Measurements from ENCODE around the gene COA8.

- TF ChIP-seq, protein P1, sequence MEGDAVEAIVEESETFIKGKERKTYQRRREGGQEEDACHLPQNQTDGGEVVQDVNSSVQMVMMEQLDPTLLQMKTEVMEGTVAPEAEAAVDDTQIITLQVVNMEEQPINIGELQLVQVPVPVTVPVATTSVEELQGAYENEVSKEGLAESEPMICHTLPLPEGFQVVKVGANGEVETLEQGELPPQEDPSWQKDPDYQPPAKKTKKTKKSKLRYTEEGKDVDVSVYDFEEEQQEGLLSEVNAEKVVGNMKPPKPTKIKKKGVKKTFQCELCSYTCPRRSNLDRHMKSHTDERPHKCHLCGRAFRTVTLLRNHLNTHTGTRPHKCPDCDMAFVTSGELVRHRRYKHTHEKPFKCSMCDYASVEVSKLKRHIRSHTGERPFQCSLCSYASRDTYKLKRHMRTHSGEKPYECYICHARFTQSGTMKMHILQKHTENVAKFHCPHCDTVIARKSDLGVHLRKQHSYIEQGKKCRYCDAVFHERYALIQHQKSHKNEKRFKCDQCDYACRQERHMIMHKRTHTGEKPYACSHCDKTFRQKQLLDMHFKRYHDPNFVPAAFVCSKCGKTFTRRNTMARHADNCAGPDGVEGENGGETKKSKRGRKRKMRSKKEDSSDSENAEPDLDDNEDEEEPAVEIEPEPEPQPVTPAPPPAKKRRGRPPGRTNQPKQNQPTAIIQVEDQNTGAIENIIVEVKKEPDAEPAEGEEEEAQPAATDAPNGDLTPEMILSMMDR (conservative IDR thresholded peaks at IDR 0.05 in 1 of 2, IDR thresholded peaks at IDR 0.05 in 1 of 2; ENCODE audit: extremely low read depth in 1 of 2, insufficient read depth in 1 of 2, low read depth in 1 of 2, low read length in 2 of 2) = no peak
- TF ChIP-seq EZH2 (IDR thresholded peaks at IDR 0.05; ENCODE audit: borderline replicate concordance, low read length) = no peak
Observed at GRCh38 chr14:103584326-103584915, 21.7 kb downstream of the COA8 start.
